ENCODE measurements around the gene SLC4A7.

DNA sequence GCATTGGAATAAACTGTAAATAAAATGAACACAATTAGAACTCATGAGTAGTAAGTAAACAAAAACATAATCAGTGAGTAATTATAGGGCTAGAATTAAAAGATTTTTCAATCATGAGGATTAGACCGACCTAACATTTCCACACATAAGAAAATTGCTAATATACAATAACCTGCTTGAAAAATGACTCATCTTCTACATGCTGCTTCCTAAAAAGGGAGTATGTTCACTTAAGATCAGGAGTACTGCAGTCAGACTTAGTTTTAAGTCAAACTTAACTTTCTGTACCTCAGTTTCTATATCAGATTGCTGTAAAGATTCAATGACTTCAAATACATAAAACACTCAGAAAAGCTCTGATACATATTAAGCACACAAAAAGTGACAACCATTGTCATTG is 92.4 kb downstream of the SLC4A7 start:
- TF ChIP-seq POLR2A (IDR thresholded peaks at IDR 0.05; ENCODE audit: low read depth, low read length) (no peak), FOS (IDR thresholded peaks at IDR 0.05; ENCODE audit: borderline replicate concordance, extremely low read depth, insufficient read length) (no peak)

Measured in GM12878 (cell line).